HepG2 (cell line): ENCODE measurements around the gene HCK. TPM values are rescaled to one million over a fixed set of nuclear protein-coding genes. Genes with fewer than 3 reads are reported as not detected.
A peak's percentile ranks its signal among the peaks of the same experiment; 100 is the strongest.

ENCODE experiments used
- BATF2 ChIP-seq: sonication (generic); formaldehyde crosslinking; IDR thresholded peaks from 2 replicates; pipeline ENCODE4 v1.8.0; 2022; ENCODE audit warnings: mild to moderate bottlenecking, missing genetic modification reagents, moderate library complexity
- CSRNP2 ChIP-seq: sonication (generic); formaldehyde crosslinking; conservative IDR thresholded peaks from 2 replicates; pipeline ENCODE4 v1.8.0; 2022; ENCODE audit warnings: low read depth, missing genetic modification reagents
- EHMT2 ChIP-seq: fragments of 200-600 bp; sonication (generic); IDR thresholded peaks from 2 replicates; pipeline ENCODE4 v1.7.0; 2017; ENCODE audit warnings: antibody characterized with exemption, low read depth, low read length, borderline replicate concordance
- ELF1 ChIP-seq: sonication (generic); formaldehyde crosslinking; IDR thresholded peaks from 2 replicates; pipeline ENCODE4 v1.4.0; 2020; ENCODE audit warnings: missing genetic modification reagents
- FOXC1 ChIP-seq: sonication (generic); formaldehyde crosslinking; IDR thresholded peaks from 2 replicates; pipeline ENCODE4 v1.8.0; 2022; ENCODE audit warnings: mild to moderate bottlenecking, missing genetic modification reagents, borderline replicate concordance
- JUN ChIP-seq: sonication (generic); formaldehyde crosslinking; IDR thresholded peaks from 2 replicates; pipeline ENCODE4 v1.4.0; 2020; ENCODE audit warnings: mild to moderate bottlenecking, missing genetic modification reagents
- MEIS2 ChIP-seq: sonication (generic); formaldehyde crosslinking; IDR thresholded peaks from 2 replicates; pipeline ENCODE4 v1.9.0; 2021; ENCODE audit warnings: mild to moderate bottlenecking, missing genetic modification reagents
- MLX ChIP-seq: IDR thresholded peaks from 2 replicates; pipeline ENCODE4 v1.6.1; 2016
- MLXIP ChIP-seq: sonication (generic); formaldehyde crosslinking; IDR thresholded peaks from 2 replicates; pipeline ENCODE4 v1.9.0; 2021; ENCODE audit warnings: missing genetic modification reagents, borderline replicate concordance
- PBX3 ChIP-seq: sonication (generic); formaldehyde crosslinking; IDR thresholded peaks from 2 replicates; pipeline ENCODE4 v1.8.1; 2023; ENCODE audit warnings: missing genetic modification reagents, inconsistent platforms, borderline replicate concordance
- ZNF333 ChIP-seq: sonication (generic); formaldehyde crosslinking; IDR thresholded peaks from 2 replicates; pipeline ENCODE4 v1.4.0; 2020; ENCODE audit warnings: mild to moderate bottlenecking, missing genetic modification reagents, borderline replicate concordance
- ZNF510 ChIP-seq: sonication (generic); formaldehyde crosslinking; IDR thresholded peaks from 2 replicates; pipeline ENCODE4 v1.4.0; 2020; ENCODE audit warnings: low read depth, mild to moderate bottlenecking, missing genetic modification reagents
- ZNF574 ChIP-seq: sonication (generic); formaldehyde crosslinking; IDR thresholded peaks from 2 replicates; pipeline ENCODE4 v1.4.0; 2020; ENCODE audit warnings: missing genetic modification reagents
- ZNF597 ChIP-seq: sonication (generic); formaldehyde crosslinking; IDR thresholded peaks from 2 replicates; pipeline ENCODE4 v1.5.0; 2020; ENCODE audit warnings: missing genetic modification reagents
- ZNF660 ChIP-seq: sonication (generic); formaldehyde crosslinking; IDR thresholded peaks from 2 replicates; pipeline ENCODE4 v1.5.1; 2020; ENCODE audit warnings: mild to moderate bottlenecking, low read depth, missing genetic modification reagents, borderline replicate concordance
- ZNF674 ChIP-seq: sonication (generic); formaldehyde crosslinking; IDR thresholded peaks from 2 replicates; pipeline ENCODE4 v1.5.0; 2020; ENCODE audit warnings: low read depth, mild to moderate bottlenecking, missing genetic modification reagents
- polyA plus RNA-seq, 8 experiments: library from polyadenylated mRNA; depleted of rRNA in 3 of 8; stranded (reverse) in 7 of 8; unstranded in 1 of 8; fragments of >200 nt; fragmentation: Illumina TruSeq in 4 of 8; extraction: Trizol in 4 of 8; gene quantifications; 2 replicates each; pipeline versions ENCODE4 v1.2.1 to v1.2.3, GENCODE V29; 2011 to 2016; ENCODE audit warnings: low read depth in 4 of 8, missing spikeins in 1 of 8, mixed read lengths in 1 of 8; ENCODE audit not compliant: insufficient read depth in 1 of 8
- total RNA-seq, 5 experiments: library from RNA; depleted of rRNA; stranded (reverse); fragments of >200 nt; fragmentation: Illumina TruSeq; extraction: Trizol; gene quantifications; 2 replicates each; pipeline ENCODE4 v1.2.3, GENCODE V29; 2016; ENCODE audit warnings: low read depth in 1 of 5

The HCK gene
- total and polyA plus RNA-seq, 2 of the 13 experiments (the other 11 are each of a cell fraction or from before 2014, with no cell fraction given), result 0.04 TPM; not detected in 1

GRCh38 chr20:32018269-32019155 lies 33.5 kb upstream of the HCK start (continued):
- peak; percentile 89 for TF ChIP-seq ZNF574
- TF ChIP-seq ZNF510, result no peak
- peak; percentile 21; the same call in 1 of the 2 replicates for TF ChIP-seq MLX
- TF ChIP-seq ZNF660 (CRISPR knock-in tag), result no peak
- TF ChIP-seq ELF1, result no peak
- 0 out of 2 replicates have a peak, but pooled peaks have one; percentile 39 for TF ChIP-seq ZNF674
- TF ChIP-seq EHMT2, result no peak
- no peak for TF ChIP-seq ZNF333
- TF ChIP-seq MLXIP, result no peak
- TF ChIP-seq ZNF597 (CRISPR knock-in tag), result no peak
- no peak for TF ChIP-seq JUN
- TF ChIP-seq CSRNP2 (CRISPR knock-in tag), result no peak
- no peak for TF ChIP-seq FOXC1 (CRISPR knock-in tag)
- TF ChIP-seq MEIS2 (CRISPR knock-in tag), result peak; percentile 8; the same call in 1 of the 2 replicates
- no peak for TF ChIP-seq BATF2 (CRISPR knock-in tag)
- no peak for TF ChIP-seq PBX3 (CRISPR knock-in tag)
